ENCODE measurements around the gene GATA5.

The GATA5 gene

DNA sequence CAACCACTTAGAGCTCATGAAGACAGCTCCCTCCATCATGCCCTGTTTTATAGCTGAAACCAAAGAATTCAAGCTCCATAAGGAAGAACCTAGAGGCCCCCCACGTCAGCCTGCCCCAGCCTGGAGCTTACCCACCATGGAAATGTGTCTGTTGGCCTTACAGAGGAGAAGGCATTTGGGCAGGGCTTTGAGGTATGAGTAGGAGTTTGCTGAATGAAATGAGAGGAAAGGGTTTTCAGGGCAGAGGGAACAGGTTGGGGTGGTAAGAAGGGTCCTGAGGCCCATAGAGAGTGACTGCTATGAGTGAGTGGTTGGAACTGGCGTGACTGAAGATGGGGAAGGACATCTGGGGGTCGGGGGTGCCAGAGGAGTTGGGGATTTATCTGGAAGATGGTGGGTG, 12.7 kb upstream of the GATA5 start:
- no peak for DNase-seq (ENCODE audit: low read depth in 2 of 2)

DNA sequence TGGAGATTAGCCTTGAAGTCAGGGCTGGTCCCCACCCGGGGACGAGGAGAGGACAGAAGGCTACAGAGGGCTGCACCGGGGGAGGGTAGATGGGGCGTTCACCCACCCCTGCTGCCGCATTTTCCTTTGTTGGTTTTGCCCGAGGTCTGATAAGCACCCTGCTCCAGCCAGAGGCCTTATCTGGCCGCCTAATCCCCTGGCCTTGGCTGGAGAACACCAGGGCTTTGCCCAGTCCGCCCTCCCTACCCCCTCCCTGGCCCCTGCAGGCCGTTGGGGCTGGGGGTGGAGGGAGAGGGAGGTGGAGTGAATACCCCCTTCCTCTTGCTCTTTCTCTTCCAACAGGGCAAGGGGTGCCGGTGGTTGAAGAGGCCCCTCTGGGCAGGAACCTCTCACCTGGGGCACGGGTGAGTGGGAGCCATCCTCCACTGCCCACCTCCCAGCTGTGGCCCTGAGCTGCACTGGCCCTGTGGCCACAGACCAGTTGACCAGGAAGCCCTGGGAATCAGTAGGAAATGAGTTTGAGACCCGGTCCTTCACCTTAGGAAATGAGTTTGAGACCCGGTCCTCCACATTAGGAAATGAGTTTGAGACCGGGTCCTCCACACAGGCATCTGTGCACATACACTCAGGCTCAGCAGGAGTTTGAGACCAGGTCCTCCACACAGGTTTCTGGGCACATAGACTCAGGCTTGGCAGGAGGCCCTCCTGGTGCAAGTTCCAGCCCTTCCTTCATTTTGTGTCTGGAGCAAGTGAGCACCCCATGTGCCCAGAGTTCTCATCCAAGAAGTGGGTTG, 12.0 kb upstream of the GATA5 start:
- no peak for DNase-seq (ENCODE audit: low read depth in 2 of 2)

DNA sequence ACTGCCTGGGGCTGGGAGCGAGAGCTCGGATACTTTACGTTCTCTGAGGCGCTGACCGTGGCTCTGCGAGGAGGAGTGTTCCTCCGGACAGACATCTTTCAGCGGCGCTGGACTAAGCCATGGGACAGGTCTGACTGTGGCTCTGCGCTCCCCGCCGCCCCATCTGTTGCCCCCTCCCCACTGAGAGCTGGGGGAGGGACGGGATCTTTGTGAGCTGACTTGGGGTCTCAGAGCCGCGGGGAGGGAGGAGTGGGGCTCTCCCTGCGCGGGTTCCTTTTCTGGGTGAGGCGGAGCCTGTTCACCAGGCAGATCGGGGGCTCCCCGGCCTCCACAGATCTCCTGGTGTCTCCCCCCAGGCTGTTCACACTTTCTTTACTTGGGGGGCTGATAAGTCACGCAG, 11.3 kb upstream of the GATA5 start:
- no peak for DNase-seq (ENCODE audit: low read depth in 2 of 2)

GRCh38 chr20:62486484-62486883, 10.7 kb upstream of the GATA5 start:
- no peak for DNase-seq (ENCODE audit: low read depth in 2 of 2)

DNA sequence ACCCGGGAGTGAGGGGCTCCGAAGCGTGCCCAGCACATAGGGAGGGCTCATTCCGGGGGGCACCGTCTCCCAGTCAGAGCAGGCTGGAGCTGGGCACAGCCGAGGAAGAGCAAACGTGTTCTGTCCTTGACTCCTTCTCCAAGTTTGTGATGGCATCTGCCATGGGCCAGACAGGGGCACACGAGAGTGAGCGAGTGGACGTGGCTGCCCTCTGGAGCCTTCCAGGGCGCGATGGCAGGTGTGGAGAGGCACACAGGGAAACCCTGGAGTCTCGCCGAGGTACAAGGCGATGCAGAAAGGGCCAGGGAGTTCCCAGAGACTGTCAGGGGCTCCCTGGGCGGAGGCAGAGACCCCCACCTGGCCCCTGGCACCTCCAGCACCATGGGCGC, 9.9 kb upstream of the GATA5 start:
- no peak for DNase-seq (ENCODE audit: low read depth in 2 of 2)

DNA sequence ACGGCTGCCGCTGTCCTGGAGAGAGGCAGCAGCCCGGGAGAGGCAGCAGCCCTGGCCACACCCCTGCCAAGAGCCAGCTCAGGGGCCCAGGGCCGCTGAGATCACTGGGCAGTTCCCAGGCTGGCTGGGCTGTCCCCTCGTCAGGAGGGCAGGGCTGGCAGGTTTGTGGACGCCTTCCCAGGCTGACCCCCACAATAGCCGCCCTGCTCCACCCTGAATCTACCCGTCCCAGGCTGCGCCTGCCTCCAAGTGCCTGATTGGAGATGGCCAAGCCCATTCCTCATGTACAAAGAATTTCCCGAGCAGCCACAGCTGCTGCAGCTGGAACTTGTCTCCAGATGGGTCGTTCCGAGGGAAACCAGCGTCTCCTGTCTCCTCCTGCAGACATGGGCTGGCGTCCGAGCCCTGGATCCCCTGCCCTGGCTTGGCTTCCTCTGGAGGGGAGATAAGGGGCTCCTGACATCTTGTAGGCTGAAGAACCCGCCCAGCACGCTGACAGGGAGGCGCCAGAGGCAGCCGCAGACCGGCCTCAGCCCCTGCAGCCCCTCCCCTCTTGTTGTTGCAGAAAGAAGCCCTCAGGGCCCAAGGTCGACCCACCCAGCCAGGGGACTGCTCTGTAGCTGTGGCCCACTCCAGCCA, 9.4 kb upstream of the GATA5 start:
- DNase-seq (ENCODE audit: low read depth in 2 of 2): no peak

DNA sequence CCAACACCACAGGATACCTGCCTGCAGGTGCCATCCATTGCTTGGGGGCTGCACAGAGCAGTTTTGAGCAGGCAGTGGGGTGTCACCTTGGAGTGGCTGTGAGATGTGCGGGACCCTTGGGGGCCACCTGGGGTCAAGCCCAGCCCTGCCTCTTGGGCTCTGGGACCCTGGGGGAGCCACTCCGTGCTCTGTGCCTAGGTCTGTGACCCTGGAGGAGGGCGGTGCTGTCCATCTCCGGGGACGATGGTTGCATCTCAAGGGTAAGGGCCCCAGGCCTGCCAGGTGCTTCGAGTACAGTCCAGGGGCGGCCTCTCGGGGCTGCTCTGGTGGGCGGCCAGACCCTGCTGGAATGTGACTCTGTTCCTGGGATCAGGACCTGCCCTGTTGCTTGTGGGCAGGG, 8.7 kb upstream of the GATA5 start:
- no peak for DNase-seq (ENCODE audit: low read depth in 2 of 2)

DNA sequence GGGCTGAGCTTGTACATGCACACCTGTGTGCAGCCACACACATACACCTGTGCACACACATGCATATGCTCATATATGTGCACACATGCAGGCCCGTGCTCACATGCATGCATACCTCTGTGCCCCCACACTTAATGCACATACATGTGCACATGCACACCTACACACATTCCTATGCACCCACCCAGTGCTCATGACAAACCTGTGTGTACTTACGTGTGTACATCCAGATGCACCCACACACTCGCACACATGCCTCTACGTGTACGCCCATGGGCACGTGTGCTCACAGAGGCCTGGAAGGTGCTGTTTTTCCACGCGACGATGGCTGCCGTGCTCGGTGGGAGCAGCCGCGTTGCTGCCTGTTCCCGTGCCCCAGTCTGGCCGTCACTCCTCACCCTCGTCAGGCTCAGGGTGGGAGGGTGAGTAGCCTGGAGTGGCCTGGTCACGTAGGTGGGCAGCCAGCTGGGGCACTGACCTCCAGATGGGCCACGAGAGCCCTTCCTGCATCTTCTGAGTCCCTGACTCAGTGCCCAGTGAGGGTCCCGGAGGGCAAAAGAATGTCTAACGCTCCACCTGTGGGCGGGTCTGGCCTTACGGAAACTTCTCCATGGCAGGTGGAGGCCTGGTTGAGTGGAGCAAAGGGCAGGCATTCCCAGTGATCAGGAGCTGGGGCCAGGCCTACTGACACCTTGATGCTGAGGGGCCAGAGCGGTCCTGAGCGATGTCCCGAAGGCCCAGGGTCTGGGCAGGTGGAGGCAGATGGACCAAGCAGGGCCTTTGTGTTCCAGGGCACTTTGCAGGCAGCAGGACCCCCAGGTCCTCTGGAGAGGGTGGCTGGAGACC, 8.0 kb upstream of the GATA5 start:
- no peak for DNase-seq (ENCODE audit: low read depth in 2 of 2)

DNA sequence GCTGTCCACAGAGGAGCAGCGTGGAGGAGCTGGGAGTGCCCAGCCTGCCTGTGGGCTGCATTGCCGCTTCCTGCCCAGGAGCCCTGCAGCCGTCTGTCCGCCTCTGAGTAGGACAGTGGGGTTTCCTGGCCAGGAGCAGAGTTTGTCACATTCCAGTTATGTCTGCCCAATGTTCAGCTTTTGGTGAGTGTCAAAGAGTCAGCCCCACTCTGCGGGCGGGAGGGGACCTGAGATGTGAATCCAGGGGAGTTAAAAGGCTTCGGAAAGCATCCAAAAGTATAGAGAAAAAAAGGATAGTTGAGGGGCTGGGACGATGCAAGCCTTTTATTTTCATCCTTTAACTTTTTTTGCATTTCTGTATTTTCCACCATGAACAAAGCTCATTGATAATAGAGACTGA, 7.2 kb upstream of the GATA5 start:
- DNase-seq (ENCODE audit: low read depth in 2 of 2): no peak

DNA sequence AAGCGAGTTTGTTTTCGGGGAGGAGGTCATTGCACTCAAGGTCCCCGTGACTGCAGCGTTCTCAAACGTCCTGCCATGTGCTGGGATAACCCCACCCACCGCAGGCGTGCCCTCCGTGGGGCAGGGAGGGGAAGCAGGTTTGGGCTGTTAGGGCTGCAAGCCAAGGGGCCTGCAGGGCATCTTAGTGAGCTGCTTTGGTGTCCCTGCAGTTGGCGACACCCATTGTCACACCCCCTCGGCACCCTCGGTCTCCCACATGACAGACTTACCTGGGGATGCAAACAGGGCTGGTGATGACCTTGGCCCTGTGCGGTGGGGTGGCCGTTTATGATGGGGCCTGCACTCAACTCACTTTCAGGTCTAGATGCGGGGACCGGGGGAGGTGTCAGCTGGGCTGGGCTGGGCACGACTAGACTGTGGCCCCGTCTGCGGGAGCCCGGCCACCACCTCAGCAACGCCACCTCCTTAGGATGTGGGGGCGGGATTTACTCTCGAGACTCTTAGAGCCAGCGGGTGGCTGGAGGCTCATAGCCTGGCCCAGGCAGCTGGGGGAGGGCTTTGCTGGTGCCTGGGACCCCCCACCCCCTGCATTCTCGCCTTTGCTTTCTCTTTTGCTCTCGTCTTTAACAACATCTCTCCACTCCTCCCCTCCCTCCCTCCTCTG, 6.5 kb upstream of the GATA5 start:
- no peak for DNase-seq (ENCODE audit: low read depth in 2 of 2)

DNA sequence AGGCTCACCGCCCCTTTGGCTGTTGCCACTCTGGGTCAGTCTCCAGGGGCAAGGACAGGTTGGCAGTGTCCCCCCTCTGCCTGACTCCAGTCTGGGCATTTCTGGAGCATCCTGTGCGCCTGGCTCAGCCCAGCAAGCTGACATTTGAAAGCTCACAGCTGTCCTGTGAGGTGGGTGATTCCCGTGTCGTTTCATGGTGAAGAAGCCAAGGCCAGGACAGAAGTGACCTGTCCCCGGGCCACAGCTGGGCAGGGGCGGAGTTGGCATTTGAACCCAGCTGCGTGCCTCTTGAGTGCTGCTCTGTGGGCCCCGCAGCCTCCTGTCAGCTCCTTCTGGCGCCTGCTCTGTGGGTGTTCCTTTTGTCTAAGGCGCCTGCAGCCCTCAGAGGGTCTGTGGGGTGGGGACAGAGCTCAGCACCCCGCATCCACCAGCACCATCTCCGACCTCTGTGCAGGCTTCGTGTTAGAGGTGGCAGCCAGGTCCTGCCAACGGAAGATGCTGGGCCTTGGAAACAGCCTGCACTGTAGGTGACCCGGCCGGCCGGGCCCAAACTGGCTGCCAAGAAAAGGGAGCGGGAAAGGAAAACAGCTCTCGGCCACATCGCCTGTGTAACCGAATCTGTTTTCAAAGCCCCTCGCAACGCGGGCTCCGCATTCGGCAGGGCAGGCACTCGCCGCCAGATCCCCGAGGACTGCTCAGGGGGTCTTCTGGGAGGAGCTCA, 5.8 kb upstream of the GATA5 start:
- no peak for DNase-seq (ENCODE audit: low read depth in 2 of 2)

GRCh38 chr20:62480318-62480717, 4.5 kb upstream of the GATA5 start:
- no peak for DNase-seq (ENCODE audit: low read depth in 2 of 2)

GRCh38 chr20:62479656-62480055, 3.9 kb upstream of the GATA5 start:
- DNase-seq (ENCODE audit: low read depth in 2 of 2): no peak

DNA sequence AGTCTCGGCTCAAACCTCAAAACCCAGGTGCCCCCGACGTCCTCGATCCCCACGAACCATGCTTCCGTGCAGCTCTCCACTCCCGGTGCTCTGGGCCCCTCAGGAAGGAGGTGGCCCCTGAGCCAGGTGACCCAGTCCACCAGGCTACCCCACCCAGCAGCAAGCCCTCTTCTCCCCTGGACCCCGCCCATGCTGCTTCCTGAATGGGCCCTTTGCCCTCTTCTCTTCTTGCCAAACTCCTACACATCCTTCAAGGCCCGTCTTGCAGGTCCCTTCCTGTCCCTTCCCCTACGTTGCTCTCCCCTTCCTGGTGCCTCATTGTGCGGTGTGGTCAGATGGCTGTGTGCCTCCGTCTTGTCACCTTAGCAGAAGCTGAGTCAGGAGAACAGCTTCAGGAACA, 3.4 kb upstream of the GATA5 start:
- no peak for DNase-seq (ENCODE audit: low read depth in 2 of 2)

DNA sequence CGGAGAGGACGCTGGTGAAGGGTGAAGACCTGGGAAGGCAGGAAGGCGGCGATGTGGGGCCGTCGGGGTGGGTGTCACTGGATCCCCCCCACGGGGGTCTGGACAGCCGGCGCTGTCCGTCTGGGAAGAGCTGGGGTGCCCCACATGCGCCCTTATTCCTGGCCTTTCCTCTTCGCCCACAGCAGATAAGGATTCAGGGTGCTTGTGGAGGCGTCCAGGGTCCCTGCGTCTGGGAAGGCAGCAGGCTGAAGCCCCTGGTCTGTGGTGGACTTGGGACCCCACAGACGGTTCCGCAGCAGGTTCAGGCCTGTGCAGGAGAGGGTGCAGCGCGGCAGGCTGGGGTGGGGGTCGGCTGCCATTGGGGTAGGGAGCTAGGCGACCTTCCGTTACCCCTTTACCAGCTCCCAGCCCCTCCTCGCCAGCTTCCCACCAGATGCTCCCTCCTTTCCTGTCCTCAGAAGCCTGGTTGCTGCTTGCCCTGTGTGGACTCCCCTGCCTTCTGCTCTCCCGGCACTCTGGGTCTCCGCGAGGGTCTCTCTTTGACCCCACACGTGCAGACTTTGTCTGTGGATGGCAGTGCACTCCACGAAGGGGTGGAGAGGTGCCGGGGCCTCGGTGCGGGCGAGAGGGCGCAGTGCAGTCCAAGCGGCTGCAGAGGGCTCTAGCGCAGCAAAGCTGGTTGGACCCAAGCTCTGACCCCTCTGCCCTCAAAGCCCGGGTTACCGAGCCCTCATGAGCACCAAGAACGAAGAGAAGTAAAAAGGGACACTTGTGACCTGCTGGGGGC, 2.1 kb upstream of the GATA5 start:
- DNase-seq (ENCODE audit: low read depth in 2 of 2): no peak

- DNase-seq (ENCODE audit: low read depth in 2 of 2): no peak
Measured at GRCh38 chr20:62476056-62476838, 452 bp upstream of the GATA5 start.

GRCh38 chr20:62475027-62475771, 596 bp downstream of the GATA5 start:
- no peak for DNase-seq (ENCODE audit: low read depth in 2 of 2)

- no peak for DNase-seq (ENCODE audit: low read depth in 2 of 2)
Measured at GRCh38 chr20:62474604-62475026, 1.2 kb downstream of the GATA5 start.

Measured in stimulated activated CD8-positive, alpha-beta memory T cell treated with anti-CD3 and anti-CD28 coated beads, Interleukin-15, amount 100 ng/mL, for 4 hours (primary cell).